SK-N-SH treated with all-trans-retinoic acid at 6 μM for 48 hours (cell line): ENCODE data around the gene PACS1.

ENCODE experiments used
- ATAC-seq: fragments of 200-7000 bp; cut with Tn5 transposase; 3 replicates; pipeline ENCODE4 v1.9.1; 2020; ENCODE audit warnings: mild to moderate bottlenecking, moderate library complexity
- ARNTL ChIP-seq: fragments of 450-650 bp; formaldehyde crosslinking; IDR thresholded peaks from 2 replicates; pipeline ENCODE4 v1.5.0; 2020; ENCODE audit warnings: low read depth, mild to moderate bottlenecking, moderate library complexity, borderline replicate concordance
- BACH2 ChIP-seq: fragments of 250-450 bp; sonication (Bioruptor Pico); IDR thresholded peaks from 2 replicates; pipeline ENCODE4 v1.9.0; 2021; ENCODE audit warnings: mild to moderate bottlenecking, borderline replicate concordance
- ESRRG ChIP-seq: fragments of 250-450 bp; sonication (Bioruptor Pico); IDR thresholded peaks from 2 replicates; pipeline ENCODE4 v1.6.1; 2021; ENCODE audit warnings: mild to moderate bottlenecking
- GLIS3 ChIP-seq: fragments of 250-450 bp; sonication (Bioruptor Pico); IDR thresholded peaks from 2 replicates; pipeline ENCODE4 v1.5.0; 2020; ENCODE audit warnings: mild to moderate bottlenecking, moderate library complexity
- ISL1 ChIP-seq: fragments of 250-450 bp; sonication (Bioruptor Pico); IDR thresholded peaks from 2 replicates; pipeline ENCODE4 v2.1.2; 2022; ENCODE audit warnings: mild to moderate bottlenecking, moderate library complexity
- OSR1 ChIP-seq: fragments of 250-450 bp; sonication (Bioruptor Pico); IDR thresholded peaks from 2 replicates; pipeline ENCODE4 v1.8.0; 2022; ENCODE audit warnings: moderate library complexity, mild to moderate bottlenecking, inconsistent platforms
- PPARA ChIP-seq: fragments of 250-450 bp; sonication (Bioruptor Pico); IDR thresholded peaks from 2 replicates; pipeline ENCODE4 v1.5.0; 2020; ENCODE audit warnings: mild to moderate bottlenecking, borderline replicate concordance
- RARB ChIP-seq: fragments of 250-450 bp; sonication (Bioruptor Pico); IDR thresholded peaks from 2 replicates; pipeline ENCODE4 v1.8.0; 2021; ENCODE audit warnings: mild to moderate bottlenecking, moderate library complexity
- TOX ChIP-seq: fragments of 250-450 bp; sonication (Bioruptor Pico); IDR thresholded peaks from 2 replicates; pipeline ENCODE4 v1.8.0; 2021; ENCODE audit warnings: mild to moderate bottlenecking, moderate library complexity, borderline replicate concordance
- ZC3H10 ChIP-seq: fragments of 250-450 bp; sonication (Bioruptor Pico); IDR thresholded peaks from 2 replicates; pipeline ENCODE4 v1.5.1; 2021; ENCODE audit warnings: mild to moderate bottlenecking, moderate library complexity
- ZFP3 ChIP-seq: fragments of 250-450 bp; sonication (Bioruptor Pico); IDR thresholded peaks from 2 replicates; pipeline ENCODE4 v1.5.0; 2020; ENCODE audit warnings: mild to moderate bottlenecking, moderate library complexity
- ZFP30 ChIP-seq: fragments of 450-650 bp; formaldehyde crosslinking; IDR thresholded peaks from 2 replicates; pipeline ENCODE4 v1.5.0; 2022; ENCODE audit warnings: mild to moderate bottlenecking, moderate library complexity
- ZNF70 ChIP-seq: fragments of 450-650 bp; formaldehyde crosslinking; IDR thresholded peaks from 2 replicates; pipeline ENCODE4 v1.5.0; 2020; ENCODE audit warnings: mild to moderate bottlenecking, moderate library complexity
- ZNF8 ChIP-seq: fragments of 450-650 bp; formaldehyde crosslinking; IDR thresholded peaks from 2 replicates; pipeline ENCODE4 v1.5.0; 2020; ENCODE audit warnings: mild to moderate bottlenecking, moderate library complexity
- TF ChIP-seq, protein P1 (sequence below): fragments of 250-450 bp; sonication (Bioruptor Pico); IDR thresholded peaks from 2 replicates; pipeline ENCODE4 v1.8.0; 2021; ENCODE audit warnings: low read depth, mild to moderate bottlenecking, moderate library complexity, borderline replicate concordance
- TF ChIP-seq, protein P2 (sequence below): fragments of 250-450 bp; sonication (Bioruptor Pico); IDR thresholded peaks from 2 replicates; pipeline ENCODE4 v1.5.1; 2020; ENCODE audit warnings: low read depth, mild to moderate bottlenecking, moderate library complexity
- TF ChIP-seq, protein P3 (sequence below): fragments of 250-450 bp; sonication (Bioruptor Pico); IDR thresholded peaks from 2 replicates; pipeline ENCODE4 v1.8.0; 2020; ENCODE audit warnings: mild to moderate bottlenecking, moderate library complexity, borderline replicate concordance
- TF ChIP-seq, protein P4 (sequence below): fragments of 250-450 bp; sonication (Bioruptor Pico); IDR thresholded peaks from 2 replicates; pipeline ENCODE4 v1.5.1; 2021; ENCODE audit warnings: mild to moderate bottlenecking, moderate library complexity

Gene PACS1

DNA sequence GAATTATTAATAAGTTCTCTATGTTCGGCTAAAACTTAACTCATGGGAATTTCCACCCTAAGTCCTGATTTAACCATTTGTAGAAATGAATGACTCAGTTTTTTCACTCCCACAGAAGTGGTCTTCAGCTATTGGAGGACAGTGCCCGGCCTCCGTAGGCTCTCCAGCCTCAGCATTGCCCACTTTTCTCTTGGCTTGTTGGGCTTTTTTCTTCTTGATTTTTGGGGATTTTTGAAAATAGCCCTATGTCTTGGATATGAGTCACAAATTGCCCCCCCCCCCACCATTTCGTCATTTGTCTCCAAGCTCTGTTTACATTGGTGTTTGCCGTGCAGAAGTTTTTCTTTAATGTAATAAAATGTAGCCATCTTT is 66.7 kb downstream of the PACS1 start:
- TF ChIP-seq, protein P1, sequence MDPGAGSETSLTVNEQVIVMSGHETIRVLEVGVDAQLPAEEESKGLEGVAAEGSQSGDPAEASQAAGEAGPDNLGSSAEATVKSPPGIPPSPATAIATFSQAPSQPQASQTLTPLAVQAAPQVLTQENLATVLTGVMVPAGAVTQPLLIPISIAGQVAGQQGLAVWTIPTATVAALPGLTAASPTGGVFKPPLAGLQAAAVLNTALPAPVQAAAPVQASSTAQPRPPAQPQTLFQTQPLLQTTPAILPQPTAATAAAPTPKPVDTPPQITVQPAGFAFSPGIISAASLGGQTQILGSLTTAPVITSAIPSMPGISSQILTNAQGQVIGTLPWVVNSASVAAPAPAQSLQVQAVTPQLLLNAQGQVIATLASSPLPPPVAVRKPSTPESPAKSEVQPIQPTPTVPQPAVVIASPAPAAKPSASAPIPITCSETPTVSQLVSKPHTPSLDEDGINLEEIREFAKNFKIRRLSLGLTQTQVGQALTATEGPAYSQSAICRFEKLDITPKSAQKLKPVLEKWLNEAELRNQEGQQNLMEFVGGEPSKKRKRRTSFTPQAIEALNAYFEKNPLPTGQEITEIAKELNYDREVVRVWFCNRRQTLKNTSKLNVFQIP (CRISPR knock-in tag) = no peak
- no peak for TF ChIP-seq ZNF8 (CRISPR knock-in tag)
- no peak for TF ChIP-seq ZC3H10 (CRISPR knock-in tag)
- no peak for TF ChIP-seq ZFP30
- TF ChIP-seq, protein P2, sequence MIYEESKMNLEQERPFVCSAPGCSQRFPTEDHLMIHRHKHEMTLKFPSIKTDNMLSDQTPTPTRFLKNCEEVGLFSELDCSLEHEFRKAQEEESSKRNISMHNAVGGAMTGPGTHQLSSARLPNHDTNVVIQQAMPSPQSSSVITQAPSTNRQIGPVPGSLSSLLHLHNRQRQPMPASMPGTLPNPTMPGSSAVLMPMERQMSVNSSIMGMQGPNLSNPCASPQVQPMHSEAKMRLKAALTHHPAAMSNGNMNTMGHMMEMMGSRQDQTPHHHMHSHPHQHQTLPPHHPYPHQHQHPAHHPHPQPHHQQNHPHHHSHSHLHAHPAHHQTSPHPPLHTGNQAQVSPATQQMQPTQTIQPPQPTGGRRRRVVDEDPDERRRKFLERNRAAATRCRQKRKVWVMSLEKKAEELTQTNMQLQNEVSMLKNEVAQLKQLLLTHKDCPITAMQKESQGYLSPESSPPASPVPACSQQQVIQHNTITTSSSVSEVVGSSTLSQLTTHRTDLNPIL (CRISPR knock-in tag) = no peak
- TF ChIP-seq ESRRG = no peak
- no peak for TF ChIP-seq ZFP3 (CRISPR knock-in tag)
- no peak for TF ChIP-seq GLIS3 (CRISPR knock-in tag)
- TF ChIP-seq ISL1 = no peak
- TF ChIP-seq, protein P3, sequence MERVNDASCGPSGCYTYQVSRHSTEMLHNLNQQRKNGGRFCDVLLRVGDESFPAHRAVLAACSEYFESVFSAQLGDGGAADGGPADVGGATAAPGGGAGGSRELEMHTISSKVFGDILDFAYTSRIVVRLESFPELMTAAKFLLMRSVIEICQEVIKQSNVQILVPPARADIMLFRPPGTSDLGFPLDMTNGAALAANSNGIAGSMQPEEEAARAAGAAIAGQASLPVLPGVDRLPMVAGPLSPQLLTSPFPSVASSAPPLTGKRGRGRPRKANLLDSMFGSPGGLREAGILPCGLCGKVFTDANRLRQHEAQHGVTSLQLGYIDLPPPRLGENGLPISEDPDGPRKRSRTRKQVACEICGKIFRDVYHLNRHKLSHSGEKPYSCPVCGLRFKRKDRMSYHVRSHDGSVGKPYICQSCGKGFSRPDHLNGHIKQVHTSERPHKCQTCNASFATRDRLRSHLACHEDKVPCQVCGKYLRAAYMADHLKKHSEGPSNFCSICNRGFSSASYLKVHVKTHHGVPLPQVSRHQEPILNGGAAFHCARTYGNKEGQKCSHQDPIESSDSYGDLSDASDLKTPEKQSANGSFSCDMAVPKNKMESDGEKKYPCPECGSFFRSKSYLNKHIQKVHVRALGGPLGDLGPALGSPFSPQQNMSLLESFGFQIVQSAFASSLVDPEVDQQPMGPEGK (CRISPR knock-in tag) = no peak
- TF ChIP-seq PPARA (CRISPR knock-in tag) = no peak
- no peak for TF ChIP-seq ZNF70 (CRISPR knock-in tag)
- no peak for TF ChIP-seq BACH2 (CRISPR knock-in tag)
- TF ChIP-seq TOX = no peak
- no peak for ATAC-seq

DNA sequence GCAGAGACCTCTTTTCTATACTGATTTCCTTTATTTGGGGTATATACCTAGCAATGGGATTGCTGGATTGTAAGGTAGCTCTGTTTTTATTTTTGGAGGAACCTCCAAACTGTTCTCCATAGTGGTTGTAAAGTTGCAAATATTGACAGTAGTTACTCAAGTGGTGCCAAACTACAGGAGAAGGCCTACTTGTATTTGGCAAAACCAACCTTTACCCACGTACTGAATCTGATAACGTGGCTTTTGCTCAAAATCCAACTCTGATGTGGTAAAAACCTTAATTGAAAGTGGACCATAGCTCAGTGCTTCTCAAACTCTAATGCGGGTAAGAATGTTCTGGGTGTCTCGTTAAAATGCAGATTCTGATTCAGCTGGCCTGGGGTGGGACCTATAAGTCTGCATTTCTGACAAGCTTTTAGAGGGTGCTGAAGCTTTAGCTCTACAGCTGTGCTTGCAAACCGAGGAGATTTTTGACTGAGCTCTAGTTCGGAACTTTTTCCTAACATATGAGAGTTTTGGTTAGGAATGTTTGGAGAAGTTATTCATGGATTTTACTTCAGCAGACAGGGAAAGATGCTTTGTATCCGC is 69.8 kb downstream of the PACS1 start:
- TF ChIP-seq ZNF70 (CRISPR knock-in tag) = no peak
- TF ChIP-seq TOX = no peak
- no peak for TF ChIP-seq ZFP3 (CRISPR knock-in tag)
- no peak for TF ChIP-seq ISL1
- TF ChIP-seq RARB (CRISPR knock-in tag) = no peak
- no peak for TF ChIP-seq ARNTL (CRISPR knock-in tag)
- no peak for TF ChIP-seq ZNF8 (CRISPR knock-in tag)
- no peak for TF ChIP-seq ZC3H10 (CRISPR knock-in tag)
- TF ChIP-seq, protein P1 (CRISPR knock-in tag) = no peak
- TF ChIP-seq, protein P3 (CRISPR knock-in tag) = no peak
- TF ChIP-seq, protein P4, sequence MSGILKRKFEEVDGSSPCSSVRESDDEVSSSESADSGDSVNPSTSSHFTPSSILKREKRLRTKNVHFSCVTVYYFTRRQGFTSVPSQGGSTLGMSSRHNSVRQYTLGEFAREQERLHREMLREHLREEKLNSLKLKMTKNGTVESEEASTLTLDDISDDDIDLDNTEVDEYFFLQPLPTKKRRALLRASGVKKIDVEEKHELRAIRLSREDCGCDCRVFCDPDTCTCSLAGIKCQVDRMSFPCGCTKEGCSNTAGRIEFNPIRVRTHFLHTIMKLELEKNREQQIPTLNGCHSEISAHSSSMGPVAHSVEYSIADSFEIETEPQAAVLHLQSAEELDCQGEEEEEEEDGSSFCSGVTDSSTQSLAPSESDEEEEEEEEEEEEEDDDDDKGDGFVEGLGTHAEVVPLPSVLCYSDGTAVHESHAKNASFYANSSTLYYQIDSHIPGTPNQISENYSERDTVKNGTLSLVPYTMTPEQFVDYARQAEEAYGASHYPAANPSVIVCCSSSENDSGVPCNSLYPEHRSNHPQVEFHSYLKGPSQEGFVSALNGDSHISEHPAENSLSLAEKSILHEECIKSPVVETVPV (CRISPR knock-in tag) = no peak
- ATAC-seq = no peak

DNA sequence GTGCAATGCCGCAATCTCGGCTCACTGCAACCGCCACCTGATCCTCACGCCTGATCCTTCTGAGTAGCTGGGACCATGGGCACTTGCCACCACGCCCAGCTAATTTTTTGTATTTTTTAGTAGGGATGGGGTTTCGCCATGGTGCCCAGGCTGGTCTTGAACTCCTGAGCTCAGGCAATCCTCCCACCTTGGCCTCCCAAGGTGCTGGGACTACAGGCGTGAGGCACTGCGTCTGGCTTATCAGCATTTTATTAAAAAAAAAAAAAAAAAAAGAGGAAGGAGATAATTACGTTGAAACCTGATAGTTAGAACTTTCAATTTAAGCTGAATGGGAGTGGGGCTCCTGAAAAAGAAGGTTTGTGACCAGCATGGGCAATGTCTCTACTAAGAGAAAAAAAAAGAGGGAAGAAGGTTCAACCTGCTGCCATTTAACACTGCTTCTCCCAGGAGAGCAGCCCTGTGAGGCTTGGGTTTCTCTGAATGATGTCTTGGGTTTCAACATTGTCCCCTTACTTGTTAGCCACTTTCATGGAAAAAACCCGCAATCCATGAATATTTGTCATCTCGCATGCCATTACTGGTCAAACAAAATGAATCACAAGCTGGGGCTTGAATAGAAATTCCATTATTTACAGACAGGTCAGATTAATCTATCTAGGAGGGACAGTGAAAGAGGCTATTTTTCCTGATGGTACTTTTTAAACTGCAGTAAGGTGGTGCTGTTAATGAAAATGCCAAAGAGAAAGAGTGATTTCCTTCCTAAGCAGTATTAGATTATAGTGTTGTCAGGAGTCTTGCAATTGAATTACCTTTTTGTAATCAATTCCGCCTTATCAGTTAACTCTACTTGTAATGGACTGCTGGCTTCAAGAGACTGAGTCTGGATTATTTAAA is 72.5 kb downstream of the PACS1 start:
- ATAC-seq = peak; percentile 65
- TF ChIP-seq, protein P4 (CRISPR knock-in tag) = no peak
- no peak for TF ChIP-seq ARNTL (CRISPR knock-in tag)
- TF ChIP-seq, protein P3 (CRISPR knock-in tag) = no peak
- TF ChIP-seq BACH2 (CRISPR knock-in tag) = no peak
- no peak for TF ChIP-seq OSR1 (CRISPR knock-in tag)
